Naive B cell (primary cell): Measurements from ENCODE around the gene PRRT4. TPM values are rescaled to one million over a fixed set of nuclear protein-coding genes. Genes with fewer than 3 reads are reported as not detected.

Experiments
- ATAC-seq, 2 donors: fragments of 150-1000 bp; cut with Tn5 transposase; 2 replicates each; pipeline ENCODE4 v1.10.0; 2021; ENCODE audit warnings: low read depth in 2 of 2, mild to moderate bottlenecking in 2 of 2, moderate library complexity in 2 of 2
- DNase-seq: peaks from one replicate; pipeline ENCODE4 v3.0.0; 2022
- H3K27ac Mint-ChIP-seq, 6 donors: one replicate each; pipeline ENCODE4 v1.8.0; 2020 to 2022; ENCODE audit warnings: mild to moderate bottlenecking in 6 of 6, mixed read lengths in 6 of 6, moderate library complexity in 5 of 6, inconsistent platforms in 2 of 6
- H3K27me3 Mint-ChIP-seq, 3 donors: one replicate each; pipeline ENCODE4 v1.8.0; 2021 to 2022; ENCODE audit warnings: mixed read lengths in 3 of 3, mild to moderate bottlenecking in 1 of 3
- H3K36me3 Mint-ChIP-seq, 2 donors: one replicate each; pipeline ENCODE4 v1.8.0; 2020 to 2022; ENCODE audit warnings: mixed read lengths in 2 of 2, inconsistent platforms in 1 of 2, mild to moderate bottlenecking in 1 of 2
- H3K4me1 Mint-ChIP-seq, 3 donors: one replicate each; pipeline ENCODE4 v1.8.0; 2020 to 2022; ENCODE audit warnings: mixed read lengths in 3 of 3, inconsistent platforms in 1 of 3, mild to moderate bottlenecking in 1 of 3, moderate library complexity in 1 of 3
- H3K4me3 Mint-ChIP-seq, 8 donors: one replicate each; pipeline ENCODE4 v1.8.0; 2020 to 2022; ENCODE audit warnings: mild to moderate bottlenecking in 8 of 8, mixed read lengths in 8 of 8, moderate library complexity in 8 of 8, inconsistent platforms in 2 of 8
- H3K9me3 Mint-ChIP-seq, 7 donors: one replicate each; pipeline ENCODE4 v1.8.0; 2020 to 2022; ENCODE audit warnings: mixed read lengths in 7 of 7, mild to moderate bottlenecking in 5 of 7, inconsistent platforms in 2 of 7, moderate library complexity in 1 of 7
- polyA plus RNA-seq, 6 donors: library from polyadenylated mRNA; unstranded; fragments of 300-500 nt; fragmentation: Illumina TruSeq; gene quantifications; one replicate each; pipeline ENCODE4 v1.2.3, GENCODE V29; 2021; ENCODE audit warnings: low read depth in 6 of 6

Gene PRRT4
- polyA plus RNA-seq, 6 donors from 2014 or later, result not detected

- H3K27me3 Mint-ChIP-seq, result no peaks in the 10 kb centered on the region
- H3K4me3 Mint-ChIP-seq, result no peak overlapping the region
- no peak for ATAC-seq
- H3K9me3 Mint-ChIP-seq, result peaks cover 0 to 2% (median 0%) of the 10 kb centered on the region in 7 donors
- H3K36me3 Mint-ChIP-seq, result no peaks in the 10 kb centered on the region
- H3K4me1 Mint-ChIP-seq, result peaks cover 0 to 9% (median 7%) of the 10 kb centered on the region in 3 donors
- no peak for DNase-seq
- peak overlapping the region in 1 of 6 donors; percentile 39 for H3K27ac Mint-ChIP-seq
Observed at GRCh38 chr7:128390871-128391565, 29.5 kb upstream of the PRRT4 start.

GRCh38 chr7:128389618-128390329, 28.3 kb upstream of the PRRT4 start:
- H3K9me3 Mint-ChIP-seq, result peaks cover 0 to 2% (median 0%) of the 10 kb centered on the region in 7 donors
- DNase-seq (no peak), ATAC-seq (no peak)
- H3K27me3 Mint-ChIP-seq, result no peaks in the 10 kb centered on the region
- H3K4me1 Mint-ChIP-seq, result peaks cover 0 to 9% (median 7%) of the 10 kb centered on the region in 3 donors
- H3K27ac Mint-ChIP-seq, result no peak overlapping the region
- no peak overlapping the region for H3K4me3 Mint-ChIP-seq
- no peaks in the 10 kb centered on the region for H3K36me3 Mint-ChIP-seq

GRCh38 chr7:128389085-128389617, 27.7 kb upstream of the PRRT4 start:
- Mint-ChIP-seq H3K27me3 (no peaks in the 10 kb centered on the region), H3K9me3 (peaks cover 0 to 2% (median 0%) of the 10 kb centered on the region in 7 donors), H3K36me3 (no peaks in the 10 kb centered on the region), H3K4me3 (no peak overlapping the region), H3K4me1 (peaks cover 0 to 9% (median 7%) of the 10 kb centered on the region in 3 donors), H3K27ac (no peak overlapping the region)
- ATAC-seq, result no peak
- no peak for DNase-seq

- Mint-ChIP-seq H3K36me3 (no peaks in the 10 kb centered on the region), H3K4me1 (peaks cover 0 to 9% (median 7%) of the 10 kb centered on the region in 3 donors), H3K9me3 (peaks cover 0 to 2% (median 0%) of the 10 kb centered on the region in 7 donors), H3K27ac (peak overlapping the region in 1 of 6 donors; percentile 79), H3K4me3 (no peak overlapping the region), H3K27me3 (no peaks in the 10 kb centered on the region)
- DNase-seq (no peak), ATAC-seq (no peak)
Observed at GRCh38 chr7:128388145-128388485, 26.6 kb upstream of the PRRT4 start.

- Mint-ChIP-seq H3K27ac (peak overlapping the region in 1 of 6 donors; percentile 79), H3K27me3 (no peaks in the 10 kb centered on the region), H3K36me3 (no peaks in the 10 kb centered on the region), H3K9me3 (peaks cover 0 to 2% (median 0%) of the 10 kb centered on the region in 7 donors), H3K4me1 (peaks cover 0 to 9% (median 7%) of the 10 kb centered on the region in 3 donors), H3K4me3 (no peak overlapping the region)
- DNase-seq (peak; percentile 43), ATAC-seq (peak; percentile 76 to 83)
Observed at GRCh38 chr7:128387216-128388144, 26.0 kb upstream of the PRRT4 start.

GRCh38 chr7:128385988-128386925, 24.8 kb upstream of the PRRT4 start:
- H3K4me3 Mint-ChIP-seq, result no peak overlapping the region
- ATAC-seq (no peak), DNase-seq (no peak)
- H3K9me3 Mint-ChIP-seq, result peaks cover 0 to 2% (median 0%) of the 10 kb centered on the region in 7 donors
- peaks cover 0 to 9% (median 7%) of the 10 kb centered on the region in 3 donors for H3K4me1 Mint-ChIP-seq
- no peaks in the 10 kb centered on the region for H3K27me3 Mint-ChIP-seq
- H3K27ac Mint-ChIP-seq, result peak overlapping the region in 1 of 6 donors; percentile 33
- no peaks in the 10 kb centered on the region for H3K36me3 Mint-ChIP-seq

GRCh38 chr7:128384726-128385125, 23.2 kb upstream of the PRRT4 start:
- DNase-seq, result no peak
- no peaks in the 10 kb centered on the region for H3K36me3 Mint-ChIP-seq
- H3K9me3 Mint-ChIP-seq, result peaks cover 0 to 2% (median 0%) of the 10 kb centered on the region in 7 donors
- H3K4me3 Mint-ChIP-seq, result no peak overlapping the region
- no peak for ATAC-seq
- H3K4me1 Mint-ChIP-seq, result peaks cover 0 to 9% (median 7%) of the 10 kb centered on the region in 3 donors
- H3K27ac Mint-ChIP-seq, result no peak overlapping the region
- no peaks in the 10 kb centered on the region for H3K27me3 Mint-ChIP-seq

GRCh38 chr7:128383776-128384175, 22.3 kb upstream of the PRRT4 start:
- ATAC-seq, result no peak
- H3K27me3 Mint-ChIP-seq, result no peaks in the 10 kb centered on the region
- H3K27ac Mint-ChIP-seq, result no peak overlapping the region
- peaks cover 0 to 2% (median 0%) of the 10 kb centered on the region in 7 donors for H3K9me3 Mint-ChIP-seq
- no peaks in the 10 kb centered on the region for H3K36me3 Mint-ChIP-seq
- H3K4me3 Mint-ChIP-seq, result peak overlapping the region in 1 of 8 donors; percentile 29
- DNase-seq, result no peak
- peaks cover 0 to 9% (median 7%) of the 10 kb centered on the region in 3 donors for H3K4me1 Mint-ChIP-seq

GRCh38 chr7:128381161-128381821, 19.8 kb upstream of the PRRT4 start:
- peaks cover 0 to 8% (median 0%) of the 10 kb centered on the region in 3 donors for H3K27me3 Mint-ChIP-seq
- no peak overlapping the region for H3K27ac Mint-ChIP-seq
- no peak overlapping the region for H3K4me3 Mint-ChIP-seq
- peaks cover 0 to 2% (median 0%) of the 10 kb centered on the region in 7 donors for H3K9me3 Mint-ChIP-seq
- H3K36me3 Mint-ChIP-seq, result no peaks in the 10 kb centered on the region
- no peaks in the 10 kb centered on the region for H3K4me1 Mint-ChIP-seq
- ATAC-seq, result peak; percentile 21 to 35
- DNase-seq, result no peak

- H3K4me1 Mint-ChIP-seq, result no peaks in the 10 kb centered on the region
- no peaks in the 10 kb centered on the region for H3K9me3 Mint-ChIP-seq
- no peak overlapping the region for H3K4me3 Mint-ChIP-seq
- no peaks in the 10 kb centered on the region for H3K36me3 Mint-ChIP-seq
- DNase-seq, result no peak
- peaks cover 0 to 11% (median 0%) of the 10 kb centered on the region in 3 donors for H3K27me3 Mint-ChIP-seq
- no peak overlapping the region for H3K27ac Mint-ChIP-seq
- no peak for ATAC-seq
Observed at GRCh38 chr7:128380483-128381106, 19.1 kb upstream of the PRRT4 start.

- H3K27ac Mint-ChIP-seq, result peak overlapping the region in 1 of 6 donors; percentile 11
- ATAC-seq, result no peak
- peaks cover 0 to 11% (median under 1%) of the 10 kb centered on the region in 3 donors for H3K27me3 Mint-ChIP-seq
- no peaks in the 10 kb centered on the region for H3K4me1 Mint-ChIP-seq
- H3K36me3 Mint-ChIP-seq, result no peaks in the 10 kb centered on the region
- no peaks in the 10 kb centered on the region for H3K9me3 Mint-ChIP-seq
- DNase-seq, result no peak
- H3K4me3 Mint-ChIP-seq, result no peak overlapping the region
Observed at GRCh38 chr7:128379900-128380479, 18.5 kb upstream of the PRRT4 start.
